Measurements from ENCODE around the gene HBZ. TPM values are rescaled to one million over a fixed set of nuclear protein-coding genes. Genes with fewer than 3 reads are reported as not detected.
"Not testable (repeated sequence)": the region's sequence is repeated elsewhere in the genome, so short reads cannot be mapped to it uniquely, and the experiment has no call there.

HBZ gene
- total RNA-seq, 2 donors from 2014 or later, result not detected

DNA sequence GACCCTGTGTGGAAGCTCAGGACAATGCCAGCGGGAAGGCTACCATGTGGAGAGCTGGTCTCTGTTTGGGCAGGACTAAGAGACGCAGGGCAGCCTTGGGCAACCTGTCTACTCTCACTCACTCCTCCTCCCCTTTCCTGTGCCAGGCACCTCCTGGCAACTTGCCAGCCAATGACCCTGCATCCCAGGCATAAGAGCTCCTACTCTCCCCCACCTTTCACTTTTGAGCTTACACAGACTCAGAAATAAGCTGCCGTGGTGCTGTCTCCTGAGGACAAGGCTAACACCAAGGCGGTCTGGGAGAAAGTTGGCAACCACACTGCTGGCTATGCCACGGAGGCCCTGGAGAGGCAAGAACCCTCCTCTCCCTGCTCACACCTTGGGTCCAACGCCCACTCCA is 16.0 kb downstream of the HBZ start:
- 29 to 48% methylated on average over 5 to 6 of the region's 6 CpGs for WGBS, 2 donors
- ATAC-seq, result no peak
- Histone ChIP-seq H3K4me3 (no peak overlapping the region), H3K4me1 (peaks cover 19% of the 10 kb centered on the region), H3K27ac (no peak overlapping the region), H3K27me3 (peaks cover 0 to 38% of the 10 kb centered on the region in 2 donors), H3K9me3 (no peaks in the 10 kb centered on the region), H3K36me3 (replicated peaks in 1 of 2; ENCODE audit: insufficient read depth in 1 of 2, low read depth in 2 of 2) (no peaks in the 10 kb centered on the region)
- intact Hi-C loops (cut with DNase I), result no loop called here
- TF ChIP-seq POLR2A (IDR thresholded peaks at IDR 0.05), result no peak
- TF ChIP-seq, protein P1, sequence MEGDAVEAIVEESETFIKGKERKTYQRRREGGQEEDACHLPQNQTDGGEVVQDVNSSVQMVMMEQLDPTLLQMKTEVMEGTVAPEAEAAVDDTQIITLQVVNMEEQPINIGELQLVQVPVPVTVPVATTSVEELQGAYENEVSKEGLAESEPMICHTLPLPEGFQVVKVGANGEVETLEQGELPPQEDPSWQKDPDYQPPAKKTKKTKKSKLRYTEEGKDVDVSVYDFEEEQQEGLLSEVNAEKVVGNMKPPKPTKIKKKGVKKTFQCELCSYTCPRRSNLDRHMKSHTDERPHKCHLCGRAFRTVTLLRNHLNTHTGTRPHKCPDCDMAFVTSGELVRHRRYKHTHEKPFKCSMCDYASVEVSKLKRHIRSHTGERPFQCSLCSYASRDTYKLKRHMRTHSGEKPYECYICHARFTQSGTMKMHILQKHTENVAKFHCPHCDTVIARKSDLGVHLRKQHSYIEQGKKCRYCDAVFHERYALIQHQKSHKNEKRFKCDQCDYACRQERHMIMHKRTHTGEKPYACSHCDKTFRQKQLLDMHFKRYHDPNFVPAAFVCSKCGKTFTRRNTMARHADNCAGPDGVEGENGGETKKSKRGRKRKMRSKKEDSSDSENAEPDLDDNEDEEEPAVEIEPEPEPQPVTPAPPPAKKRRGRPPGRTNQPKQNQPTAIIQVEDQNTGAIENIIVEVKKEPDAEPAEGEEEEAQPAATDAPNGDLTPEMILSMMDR (IDR thresholded peaks at IDR 0.05), result no peak
- no peak for DNase-seq

DNA sequence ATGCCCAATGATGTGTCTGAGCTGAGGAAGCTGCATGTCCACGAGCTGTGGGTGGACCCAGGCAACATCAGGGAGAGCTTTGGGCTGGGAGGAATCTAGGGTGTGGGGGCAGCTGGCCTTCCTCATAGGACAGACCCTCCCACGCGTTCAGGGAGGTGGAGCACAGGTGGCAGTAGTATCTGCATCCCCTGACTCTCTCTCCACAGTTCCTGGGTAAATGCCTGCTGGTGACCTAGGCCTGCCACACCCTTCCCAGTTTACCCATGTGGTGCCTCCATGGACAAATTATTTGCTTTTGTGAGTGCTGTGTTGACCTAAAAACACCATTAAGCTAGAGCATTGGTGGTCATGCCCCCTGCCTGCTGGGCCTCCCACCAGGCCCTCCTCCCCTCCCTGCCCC is 16.6 kb downstream of the HBZ start:
- peaks cover 19% of the 10 kb centered on the region for H3K4me1 ChIP-seq
- DNase-seq, result no peak
- intact Hi-C loops (cut with DNase I), result no loop called here
- no peak overlapping the region for H3K27ac ChIP-seq
- ATAC-seq, result no peak
- H3K4me3 ChIP-seq, result no peak overlapping the region
- H3K36me3 ChIP-seq (replicated peaks in 1 of 2; ENCODE audit: insufficient read depth in 1 of 2, low read depth in 2 of 2), result no peaks in the 10 kb centered on the region
- no peaks in the 10 kb centered on the region for H3K9me3 ChIP-seq
- WGBS, 2 donors, result 0 to 23% methylated on average over 1 to 3 of the region's 3 CpGs
- TF ChIP-seq POLR2A (IDR thresholded peaks at IDR 0.05), result no peak
- TF ChIP-seq, protein P1 (IDR thresholded peaks at IDR 0.05), result no peak
- H3K27me3 ChIP-seq, result peaks cover 0 to 38% of the 10 kb centered on the region in 2 donors

DNA sequence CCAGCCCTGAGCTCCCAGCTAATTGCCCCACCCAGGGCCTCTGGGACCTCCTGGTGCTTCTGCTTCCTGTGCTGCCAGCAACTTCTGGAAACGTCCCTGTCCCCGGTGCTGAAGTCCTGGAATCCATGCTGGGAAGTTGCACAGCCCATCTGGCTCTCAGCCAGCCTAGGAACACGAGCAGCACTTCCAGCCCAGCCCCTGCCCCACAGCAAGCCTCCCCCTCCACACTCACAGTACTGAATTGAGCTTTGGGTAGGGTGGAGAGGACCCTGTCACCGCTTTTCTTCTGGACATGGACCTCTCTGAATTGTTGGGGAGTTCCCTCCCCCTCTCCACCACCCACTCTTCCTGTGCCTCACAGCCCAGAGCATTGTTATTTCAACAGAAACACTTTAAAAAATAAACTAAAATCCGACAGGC is 17.7 kb downstream of the HBZ start:
- H3K27me3 ChIP-seq, result peaks cover 0 to 36% of the 10 kb centered on the region in 2 donors
- H3K27ac ChIP-seq; H3K4me3 ChIP-seq; intact Hi-C loops (cut with DNase I); H3K36me3 ChIP-seq (replicated peaks in 1 of 2; ENCODE audit: insufficient read depth in 1 of 2, low read depth in 2 of 2); H3K9me3 ChIP-seq: not testable (repeated sequence)
- DNase-seq, result peak; percentile 49 to 67 (median 60)
- WGBS, 2 donors, result 1% methylated on average over 5 of the region's 5 CpGs
- peak; percentile 60 for ATAC-seq
- peaks cover 16% of the 10 kb centered on the region for H3K4me1 ChIP-seq

DNA sequence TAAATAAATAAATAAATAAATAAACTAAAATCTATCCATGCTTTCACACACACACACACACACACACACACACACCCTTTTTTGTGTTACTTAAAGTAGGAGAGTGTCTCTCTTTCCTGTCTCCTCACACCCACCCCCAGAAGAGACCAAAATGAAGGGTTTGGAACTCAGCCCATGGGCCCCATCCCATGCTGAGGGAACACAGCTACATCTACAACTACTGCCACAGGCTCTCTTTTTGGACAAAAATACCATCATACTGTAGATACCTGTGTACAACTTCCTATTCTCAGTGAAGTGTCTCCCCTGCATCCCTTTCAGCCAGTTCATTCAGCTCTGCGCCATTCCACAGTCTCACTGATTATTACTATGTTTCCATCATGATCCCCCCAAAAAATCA is 18.3 kb downstream of the HBZ start:
- Histone ChIP-seq H3K27ac (no peak overlapping the region), H3K27me3 (peaks cover 0 to 29% of the 10 kb centered on the region in 2 donors), H3K36me3 (replicated peaks in 1 of 2; ENCODE audit: insufficient read depth in 1 of 2, low read depth in 2 of 2) (no peaks in the 10 kb centered on the region), H3K4me3 (no peak overlapping the region), H3K9me3 (no peaks in the 10 kb centered on the region), H3K4me1 (peaks cover 10% of the 10 kb centered on the region)
- intact Hi-C loops (cut with DNase I), result no loop called here
- DNase-seq (no peak), ATAC-seq (no peak)
- TF ChIP-seq, protein P1 (IDR thresholded peaks at IDR 0.05), result no peak
- no peak for TF ChIP-seq POLR2A (IDR thresholded peaks at IDR 0.05)
- 40 to 85% methylated on average over 1 of the region's 1 CpG for WGBS, 2 donors

DNA sequence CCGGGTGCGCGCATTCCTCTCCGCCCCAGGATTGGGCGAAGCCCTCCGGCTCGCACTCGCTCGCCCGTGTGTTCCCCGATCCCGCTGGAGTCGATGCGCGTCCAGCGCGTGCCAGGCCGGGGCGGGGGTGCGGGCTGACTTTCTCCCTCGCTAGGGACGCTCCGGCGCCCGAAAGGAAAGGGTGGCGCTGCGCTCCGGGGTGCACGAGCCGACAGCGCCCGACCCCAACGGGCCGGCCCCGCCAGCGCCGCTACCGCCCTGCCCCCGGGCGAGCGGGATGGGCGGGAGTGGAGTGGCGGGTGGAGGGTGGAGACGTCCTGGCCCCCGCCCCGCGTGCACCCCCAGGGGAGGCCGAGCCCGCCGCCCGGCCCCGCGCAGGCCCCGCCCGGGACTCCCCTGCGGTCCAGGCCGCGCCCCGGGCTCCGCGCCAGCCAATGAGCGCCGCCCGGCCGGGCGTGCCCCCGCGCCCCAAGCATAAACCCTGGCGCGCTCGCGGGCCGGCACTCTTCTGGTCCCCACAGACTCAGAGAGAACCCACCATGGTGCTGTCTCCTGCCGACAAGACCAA is 20.0 kb downstream of the HBZ start, which contains the start of gene HBA2:
Gene HBA2, plus strand, starts transcription at position 503 of the 568 bp plus-strand sequence. Its CDS starts 37 bp downstream, at position 540.
- H3K4me3 ChIP-seq; H3K4me1 ChIP-seq; H3K9me3 ChIP-seq; H3K27ac ChIP-seq; DNase-seq; H3K36me3 ChIP-seq (replicated peaks in 1 of 2; ENCODE audit: insufficient read depth in 1 of 2, low read depth in 2 of 2); intact Hi-C loops (cut with DNase I); ATAC-seq: not testable (repeated sequence)
- H3K27me3 ChIP-seq, result peaks cover 0 to 16% of the 10 kb centered on the region in 2 donors
- WGBS, 2 donors, result no CpG with 5 or more reads among the region's 74 CpGs

DNA sequence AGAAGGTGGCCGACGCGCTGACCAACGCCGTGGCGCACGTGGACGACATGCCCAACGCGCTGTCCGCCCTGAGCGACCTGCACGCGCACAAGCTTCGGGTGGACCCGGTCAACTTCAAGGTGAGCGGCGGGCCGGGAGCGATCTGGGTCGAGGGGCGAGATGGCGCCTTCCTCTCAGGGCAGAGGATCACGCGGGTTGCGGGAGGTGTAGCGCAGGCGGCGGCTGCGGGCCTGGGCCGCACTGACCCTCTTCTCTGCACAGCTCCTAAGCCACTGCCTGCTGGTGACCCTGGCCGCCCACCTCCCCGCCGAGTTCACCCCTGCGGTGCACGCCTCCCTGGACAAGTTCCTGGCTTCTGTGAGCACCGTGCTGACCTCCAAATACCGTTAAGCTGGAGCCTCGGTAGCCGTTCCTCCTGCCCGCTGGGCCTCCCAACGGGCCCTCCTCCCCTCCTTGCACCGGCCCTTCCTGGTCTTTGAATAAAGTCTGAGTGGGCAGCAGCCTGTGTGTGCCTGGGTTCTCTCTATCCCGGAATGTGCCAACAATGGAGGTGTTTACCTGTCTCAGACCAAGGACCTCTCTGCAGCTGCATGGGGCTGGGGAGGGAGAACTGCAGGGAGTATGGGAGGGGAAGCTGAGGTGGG is 20.9 kb downstream of the HBZ start:
- H3K4me1 ChIP-seq; H3K9me3 ChIP-seq; H3K27ac ChIP-seq; ATAC-seq; DNase-seq; intact Hi-C loops (cut with DNase I); H3K36me3 ChIP-seq (replicated peaks in 1 of 2; ENCODE audit: insufficient read depth in 1 of 2, low read depth in 2 of 2); H3K4me3 ChIP-seq: not testable (repeated sequence)
- WGBS, 2 donors, result 0 to 9% methylated on average over 1 to 14 of the region's 44 CpGs
- peaks cover 0 to 11% of the 10 kb centered on the region in 2 donors for H3K27me3 ChIP-seq

DNA sequence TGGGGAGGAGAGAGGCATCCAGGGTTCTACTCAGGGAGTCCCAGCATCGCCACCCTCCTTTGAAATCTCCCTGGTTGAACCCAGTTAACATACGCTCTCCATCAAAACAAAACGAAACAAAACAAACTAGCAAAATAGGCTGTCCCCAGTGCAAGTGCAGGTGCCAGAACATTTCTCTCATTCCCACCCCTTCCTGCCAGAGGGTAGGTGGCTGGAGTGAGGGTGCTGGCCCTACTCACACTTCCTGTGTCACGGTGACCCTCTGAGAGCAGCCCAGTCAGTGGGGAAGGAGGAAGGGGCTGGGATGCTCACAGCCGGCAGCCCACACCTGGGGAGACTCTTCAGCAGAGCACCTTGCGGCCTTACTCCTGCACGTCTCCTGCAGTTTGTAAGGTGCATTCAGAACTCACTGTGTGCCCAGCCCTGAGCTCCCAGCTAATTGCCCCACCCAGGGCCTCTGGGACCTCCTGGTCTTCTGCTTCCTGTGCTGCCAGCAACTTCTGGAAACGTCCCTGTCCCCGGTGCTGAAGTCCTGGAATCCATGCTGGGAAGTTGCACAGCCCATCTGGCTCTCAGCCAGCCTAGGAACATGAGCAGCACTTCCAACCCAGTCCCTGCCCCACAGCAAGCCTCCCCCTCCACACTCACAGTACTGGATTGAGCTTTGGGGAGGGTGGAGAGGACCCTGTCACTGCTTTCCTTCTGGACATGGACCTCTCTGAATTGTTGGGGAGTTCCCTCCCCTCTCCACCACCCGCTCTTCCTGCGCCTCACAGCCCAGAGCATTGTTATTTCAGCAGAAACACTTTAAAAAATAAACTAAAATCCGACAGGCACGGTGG is 21.7 kb downstream of the HBZ start:
- H3K27me3 ChIP-seq; H3K27ac ChIP-seq; H3K4me1 ChIP-seq; H3K9me3 ChIP-seq; intact Hi-C loops (cut with DNase I); H3K4me3 ChIP-seq; H3K36me3 ChIP-seq (replicated peaks in 1 of 2; ENCODE audit: insufficient read depth in 1 of 2, low read depth in 2 of 2): not testable (repeated sequence)
- 21 to 24% methylated on average over 4 to 7 of the region's 13 CpGs for WGBS, 2 donors
- ATAC-seq (peak; percentile 54), DNase-seq (peak; percentile 52 to 70 (median 62))
